ENCODE data around the gene OGFR.

DNA sequence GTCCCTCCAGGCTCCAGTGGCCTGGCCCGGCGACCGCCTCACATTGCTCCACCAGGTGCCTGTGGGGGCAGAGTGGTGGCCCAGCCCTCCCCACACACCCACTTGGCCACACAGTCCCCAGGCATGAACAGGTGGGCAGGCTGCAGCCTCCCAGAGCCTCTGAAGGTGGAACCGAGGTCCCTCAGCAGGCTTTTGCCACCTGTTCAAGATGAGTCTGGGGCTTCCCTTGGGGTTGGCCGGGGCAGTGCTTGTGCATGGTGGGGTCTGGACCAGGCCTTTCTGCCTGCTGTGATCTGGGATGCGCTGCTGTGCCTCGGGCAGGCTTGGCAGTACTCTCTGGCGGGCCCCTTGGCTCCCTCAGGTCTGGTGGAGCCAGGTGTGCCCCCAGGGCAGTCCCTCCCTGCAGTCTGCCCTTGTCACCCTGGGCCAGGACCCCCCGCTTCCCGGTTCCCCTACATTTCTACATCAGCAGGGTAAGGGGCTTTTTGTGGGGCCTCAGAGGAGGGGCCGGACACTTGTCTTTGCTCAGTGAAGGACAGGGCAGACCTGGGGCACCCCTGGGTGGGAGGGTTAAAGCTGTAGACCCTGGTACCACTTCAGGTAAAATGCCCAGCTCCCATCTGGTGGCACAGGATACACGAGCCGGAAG lies 9.5 kb downstream of the OGFR start:
- TF ChIP-seq, protein P1, sequence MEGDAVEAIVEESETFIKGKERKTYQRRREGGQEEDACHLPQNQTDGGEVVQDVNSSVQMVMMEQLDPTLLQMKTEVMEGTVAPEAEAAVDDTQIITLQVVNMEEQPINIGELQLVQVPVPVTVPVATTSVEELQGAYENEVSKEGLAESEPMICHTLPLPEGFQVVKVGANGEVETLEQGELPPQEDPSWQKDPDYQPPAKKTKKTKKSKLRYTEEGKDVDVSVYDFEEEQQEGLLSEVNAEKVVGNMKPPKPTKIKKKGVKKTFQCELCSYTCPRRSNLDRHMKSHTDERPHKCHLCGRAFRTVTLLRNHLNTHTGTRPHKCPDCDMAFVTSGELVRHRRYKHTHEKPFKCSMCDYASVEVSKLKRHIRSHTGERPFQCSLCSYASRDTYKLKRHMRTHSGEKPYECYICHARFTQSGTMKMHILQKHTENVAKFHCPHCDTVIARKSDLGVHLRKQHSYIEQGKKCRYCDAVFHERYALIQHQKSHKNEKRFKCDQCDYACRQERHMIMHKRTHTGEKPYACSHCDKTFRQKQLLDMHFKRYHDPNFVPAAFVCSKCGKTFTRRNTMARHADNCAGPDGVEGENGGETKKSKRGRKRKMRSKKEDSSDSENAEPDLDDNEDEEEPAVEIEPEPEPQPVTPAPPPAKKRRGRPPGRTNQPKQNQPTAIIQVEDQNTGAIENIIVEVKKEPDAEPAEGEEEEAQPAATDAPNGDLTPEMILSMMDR (conservative IDR thresholded peaks at IDR 0.05; ENCODE audit: low read depth, low read length) = no peak
- TF ChIP-seq EZH2 (IDR thresholded peaks at IDR 0.05; ENCODE audit: borderline replicate concordance, low read depth, low read length, poor library complexity, severe bottlenecking) = no peak
